GM12892 (cell line): ENCODE measurements around the gene TGFA.

ENCODE experiments used
- POLR2A ChIP-seq: IDR thresholded peaks from 2 replicates; pipeline ENCODE4 v1.6.1; 2011; ENCODE audit warnings: low read depth, low read length, control low read depth
- POLR2AphosphoS5 ChIP-seq: IDR thresholded peaks from 2 replicates; pipeline ENCODE4 v1.6.1; 2011; ENCODE audit warnings: low read depth, low read length, control low read depth
- TAF1 ChIP-seq: IDR thresholded peaks from 2 replicates; pipeline ENCODE4 v1.6.1; 2011; ENCODE audit warnings: low read depth, mild to moderate bottlenecking, control low read depth, low read length, borderline replicate concordance

- TF ChIP-seq POLR2A (no peak), POLR2AphosphoS5 (no peak), TAF1 (no peak)
Observed at GRCh38 chr2:70570041-70570661, 16.5 kb upstream of the TGFA start.
